A549 (cell line): ENCODE data around the gene TMEM132D.

Experiments used
- CEBPB ChIP-seq, 2 experiments: fragments of >200 bp in 1 of 2; sonication (Bioruptor Twin) in 1 of 2; formaldehyde crosslinking in 1 of 2; IDR thresholded peaks; 2 replicates each; pipeline ENCODE4 v1.6.1; 2012 to 2016
- CTCF ChIP-seq: fragments of >200 bp; sonication (Bioruptor Twin); formaldehyde crosslinking; IDR thresholded peaks from 3 replicates; pipeline ENCODE4 v1.5.1; 2016
- EP300 ChIP-seq, 2 experiments: fragments of >200 bp; sonication (Bioruptor Twin); formaldehyde crosslinking; IDR thresholded peaks; 2 replicates in 1 of 2; 3 replicates in 1 of 2; pipeline ENCODE4 v1.6.1; 2016 to 2017
- HDAC2 ChIP-seq: fragments of 200-600 bp; sonication (generic); IDR thresholded peaks from 2 replicates; pipeline ENCODE4 v1.6.1; 2016
- HMGXB4 ChIP-seq: fragments of 250-450 bp; sonication (Bioruptor Pico); IDR thresholded peaks from 2 replicates; pipeline ENCODE4 v1.5.0; 2021; ENCODE audit warnings: mild to moderate bottlenecking, moderate library complexity, borderline replicate concordance
- JUN ChIP-seq, 2 experiments: fragments of >200 bp; sonication (Bioruptor Twin); formaldehyde crosslinking; IDR thresholded peaks; 2 replicates in 1 of 2; 3 replicates in 1 of 2; pipeline ENCODE4 v1.6.1; 2016 to 2017
- MAX ChIP-seq: IDR thresholded peaks from 2 replicates; pipeline ENCODE4 v1.6.1; 2012
- MAZ ChIP-seq: fragments of 150-350 bp; IDR thresholded peaks from 2 replicates; pipeline ENCODE4 v1.6.1; 2014; ENCODE audit warnings: antibody characterized with exemption, low read depth, low read length, borderline replicate concordance
- MYC ChIP-seq: IDR thresholded peaks from 2 replicates; pipeline ENCODE4 v1.6.1; 2012; ENCODE audit warnings: mild to moderate bottlenecking, inconsistent platforms, low read length, improper control_type of control experiment, borderline replicate concordance
- PBX3 ChIP-seq: IDR thresholded peaks from 2 replicates; pipeline ENCODE4 v1.6.1; 2012
- POLR2A ChIP-seq: IDR thresholded peaks from 2 replicates; pipeline ENCODE4 v1.6.1; 2012; ENCODE audit warnings: mild to moderate bottlenecking, low read length
- SMC3 ChIP-seq: fragments of >200 bp; sonication (Bioruptor Twin); formaldehyde crosslinking; IDR thresholded peaks from 3 replicates; pipeline ENCODE4 v1.6.1; 2018; ENCODE audit warnings: inconsistent platforms

- no peak for TF ChIP-seq MYC
- no peak for TF ChIP-seq CEBPB (IDR thresholded peaks at IDR 0.05)
- no peak for TF ChIP-seq HDAC2
- no peak for TF ChIP-seq CTCF
- no peak for TF ChIP-seq MAX
- no peak for TF ChIP-seq POLR2A
- no peak for TF ChIP-seq PBX3
- no peak for TF ChIP-seq JUN (IDR thresholded peaks at IDR 0.05)
- TF ChIP-seq EP300 (IDR thresholded peaks at IDR 0.05): no peak
- no peak for TF ChIP-seq HMGXB4 (CRISPR knock-in tag)
- TF ChIP-seq SMC3: no peak
- no peak for TF ChIP-seq MAZ
Observed at GRCh38 chr12:129328235-129328634, 575.6 kb downstream of the TMEM132D start.
